Measurements from ENCODE around the gene DLGAP1.

Gene DLGAP1

GRCh38 chr18:4256766-4257417 is 198.2 kb downstream of the DLGAP1 start:
- Histone ChIP-seq H2AFZ (ENCODE audit: low read length) (no peak overlapping the region), H4K20me1 (ENCODE audit: insufficient read depth, low read length) (no peaks in the 10 kb centered on the region), H3K9me2 (ENCODE audit: low read depth, low read length) (no peaks in the 10 kb centered on the region), H3K9me3 (ENCODE audit: low read length) (no peaks in the 10 kb centered on the region), H3K79me2 (ENCODE audit: insufficient read depth, low read length) (no peaks in the 10 kb centered on the region), H3K4me3 (ENCODE audit: low read depth, low read length, poor library complexity, severe bottlenecking) (no peak overlapping the region), H3K27ac (ENCODE audit: low read depth, low read length, poor library complexity, severe bottlenecking) (no peak overlapping the region), H3K36me3 (ENCODE audit: insufficient read depth, low read length) (no peaks in the 10 kb centered on the region), H3K27me3 (ENCODE audit: insufficient read depth, low read length) (no peaks in the 10 kb centered on the region), H3K9ac (ENCODE audit: low read length) (no peak overlapping the region), H3F3A (ENCODE audit: insufficient read depth, low read length) (no peaks in the 10 kb centered on the region), H3K4me2 (ENCODE audit: low read length) (no peak overlapping the region), H3K4me1 (ENCODE audit: insufficient read depth, low read length, severe bottlenecking) (no peaks in the 10 kb centered on the region)
- TF ChIP-seq CTCF (IDR thresholded peaks at IDR 0.05; ENCODE audit: low read length) (no peak), EZH2 (IDR thresholded peaks at IDR 0.05; ENCODE audit: borderline replicate concordance, low read length) (no peak)

GRCh38 chr18:4254840-4255239 is 200.3 kb downstream of the DLGAP1 start:
- Histone ChIP-seq H3K36me3 (ENCODE audit: insufficient read depth, low read length) (no peaks in the 10 kb centered on the region), H2AFZ (ENCODE audit: low read length) (no peak overlapping the region), H3K27me3 (ENCODE audit: insufficient read depth, low read length) (no peaks in the 10 kb centered on the region), H3K79me2 (ENCODE audit: insufficient read depth, low read length) (no peaks in the 10 kb centered on the region), H3K4me3 (ENCODE audit: low read depth, low read length, poor library complexity, severe bottlenecking) (no peak overlapping the region), H4K20me1 (ENCODE audit: insufficient read depth, low read length) (no peaks in the 10 kb centered on the region), H3K9me2 (ENCODE audit: low read depth, low read length) (no peaks in the 10 kb centered on the region), H3K4me2 (ENCODE audit: low read length) (no peak overlapping the region), H3K4me1 (ENCODE audit: insufficient read depth, low read length, severe bottlenecking) (no peaks in the 10 kb centered on the region), H3K9me3 (ENCODE audit: low read length) (no peaks in the 10 kb centered on the region), H3K27ac (ENCODE audit: low read depth, low read length, poor library complexity, severe bottlenecking) (no peak overlapping the region), H3F3A (ENCODE audit: insufficient read depth, low read length) (no peaks in the 10 kb centered on the region), H3K9ac (ENCODE audit: low read length) (no peak overlapping the region)
- TF ChIP-seq EZH2 (IDR thresholded peaks at IDR 0.05; ENCODE audit: borderline replicate concordance, low read length) = no peak
- no peak for TF ChIP-seq CTCF (IDR thresholded peaks at IDR 0.05; ENCODE audit: low read length)

GRCh38 chr18:4252829-4253228 is 202.3 kb downstream of the DLGAP1 start:
- H3K27me3 ChIP-seq (ENCODE audit: insufficient read depth, low read length) = no peaks in the 10 kb centered on the region
- H3K79me2 ChIP-seq (ENCODE audit: insufficient read depth, low read length) = no peaks in the 10 kb centered on the region

More at GRCh38 chr18:4252829-4253228, 202.3 kb downstream of the DLGAP1 start:
- no peak overlapping the region for H3K27ac ChIP-seq (ENCODE audit: low read depth, low read length, poor library complexity, severe bottlenecking)
- no peaks in the 10 kb centered on the region for H3F3A ChIP-seq (ENCODE audit: insufficient read depth, low read length)
- H3K4me1 ChIP-seq (ENCODE audit: insufficient read depth, low read length, severe bottlenecking) = no peaks in the 10 kb centered on the region
- H3K4me2 ChIP-seq (ENCODE audit: low read length) = no peak overlapping the region
- H4K20me1 ChIP-seq (ENCODE audit: insufficient read depth, low read length) = no peaks in the 10 kb centered on the region
- H3K9ac ChIP-seq (ENCODE audit: low read length) = no peak overlapping the region
- no peaks in the 10 kb centered on the region for H3K9me3 ChIP-seq (ENCODE audit: low read length)
- H3K36me3 ChIP-seq (ENCODE audit: insufficient read depth, low read length) = no peaks in the 10 kb centered on the region
- H3K4me3 ChIP-seq (ENCODE audit: low read depth, low read length, poor library complexity, severe bottlenecking) = no peak overlapping the region
- no peak overlapping the region for H2AFZ ChIP-seq (ENCODE audit: low read length)
- no peaks in the 10 kb centered on the region for H3K9me2 ChIP-seq (ENCODE audit: low read depth, low read length)
- TF ChIP-seq EZH2 (IDR thresholded peaks at IDR 0.05; ENCODE audit: borderline replicate concordance, low read length) (no peak), CTCF (IDR thresholded peaks at IDR 0.05; ENCODE audit: low read length) (no peak)

Measured in OCI-LY1 (cell line).